Psoas muscle (tissue), 8 donors: ENCODE measurements around the gene NT5C2. TPM values are rescaled to one million over a fixed set of nuclear protein-coding genes. Genes with fewer than 3 reads are reported as not detected.

Source experiments
- ATAC-seq, 4 donors: fragments of 200-7000 bp; cut with Tn5 transposase; one replicate each; pipeline ENCODE4 v1.9.1; 2020; ENCODE audit warnings: moderate library complexity in 3 of 4, mild to moderate bottlenecking in 2 of 4
- DNase-seq, 2 donors: peaks; one replicate each; pipeline ENCODE4 v3.0.0-alpha.2; 2020
- H3K27ac ChIP-seq: fragments of 200-600 bp; one replicate; pipeline ENCODE4 v1.8.0; 2022
- H3K27me3 ChIP-seq, 3 donors: fragments of 200-600 bp in 1 of 3; one replicate each; pipeline versions ENCODE4 v1.6.1 to v1.8.0; 2013 to 2022; ENCODE audit warnings: low read length in 2 of 3, mild to moderate bottlenecking in 2 of 3, moderate library complexity in 1 of 3; ENCODE audit not compliant: insufficient read depth in 3 of 3
- H3K36me3 ChIP-seq, 2 donors: fragments of 200-600 bp in 1 of 2; one replicate each; pipeline versions ENCODE4 v1.6.1 to v1.8.0; 2013 to 2022; ENCODE audit warnings: low read depth in 1 of 2, mild to moderate bottlenecking in 1 of 2, moderate library complexity in 1 of 2; ENCODE audit not compliant: insufficient read depth in 1 of 2
- H3K4me1 ChIP-seq: fragments of 200-600 bp; one replicate; pipeline ENCODE4 v1.8.0; 2022
- H3K4me3 ChIP-seq: fragments of 200-600 bp; one replicate; pipeline ENCODE4 v1.8.0; 2022; ENCODE audit warnings: mild to moderate bottlenecking
- H3K9me3 ChIP-seq: fragments of 200-600 bp; one replicate; pipeline ENCODE4 v1.8.0; 2022
- CTCF ChIP-seq: fragments of 200-600 bp; IDR thresholded peaks from one replicate; pipeline ENCODE4 v1.8.0; 2022; ENCODE audit warnings: antibody characterized with exemption
- WGBS, 3 donors: extraction: QIAGEN DNeasy Blood & Tissue Kit; methylation state at CpG; one replicate each; pipeline versions ENCODE4 v1.1.6 to v1.1.7; 2013; 5-methylcytosine and 5-hydroxymethylcytosine counted together
- intact Hi-C, 2 donors: fragments of 100-400 bp; cut with DNase I; formaldehyde crosslinking; loops; one replicate each; pipeline versions ENCODE4 v1.11.0 to v1.14.2; 2022
- polyA plus RNA-seq, 3 donors: library from polyadenylated mRNA; stranded (reverse); fragments of 200-250 nt; gene quantifications; one replicate each; pipeline ENCODE4 v1.2.3, GENCODE V29; 2013
- total RNA-seq, 4 donors: library from RNA; stranded (reverse); fragmentation: NEBNext Ultra II Directional in 2 of 4; extraction: Animal tissue kit (Norgen Biotek cat#: 25700) in 2 of 4; gene quantifications; one replicate each; pipeline versions ENCODE4 v1.2.1 to v1.2.4, GENCODE V29; 2021 to 2023
- donor health status: healthy with polysubstance abuse.
- donor health status: DM: no; HTN: no; CAD: no; lungs with moderate emphysema.
- donor health status: Bipolar disorder and iron deficiency.
- donor health status: healthy.
- donor health status: DM: yes; HTN: yes; CAD: no.
- donor health status: DM: no; HTN: no; CAD: no.
- donor health status: DM: no; HTN: no; CAD: no.
- donor health status: DM: yes; HTN: yes; CAD: no.

NT5C2 gene
- total and polyA plus RNA-seq, 7 donors = 17.8 to 94.6 (median 64.5) TPM

- WGBS, 3 donors = 87 to 89% (median 89%) methylated on average over 1 of the region's 1 CpG
- ATAC-seq = no peak
Observed at GRCh38 chr10:103127241-103127640, 65.8 kb downstream of the NT5C2 start.

DNA sequence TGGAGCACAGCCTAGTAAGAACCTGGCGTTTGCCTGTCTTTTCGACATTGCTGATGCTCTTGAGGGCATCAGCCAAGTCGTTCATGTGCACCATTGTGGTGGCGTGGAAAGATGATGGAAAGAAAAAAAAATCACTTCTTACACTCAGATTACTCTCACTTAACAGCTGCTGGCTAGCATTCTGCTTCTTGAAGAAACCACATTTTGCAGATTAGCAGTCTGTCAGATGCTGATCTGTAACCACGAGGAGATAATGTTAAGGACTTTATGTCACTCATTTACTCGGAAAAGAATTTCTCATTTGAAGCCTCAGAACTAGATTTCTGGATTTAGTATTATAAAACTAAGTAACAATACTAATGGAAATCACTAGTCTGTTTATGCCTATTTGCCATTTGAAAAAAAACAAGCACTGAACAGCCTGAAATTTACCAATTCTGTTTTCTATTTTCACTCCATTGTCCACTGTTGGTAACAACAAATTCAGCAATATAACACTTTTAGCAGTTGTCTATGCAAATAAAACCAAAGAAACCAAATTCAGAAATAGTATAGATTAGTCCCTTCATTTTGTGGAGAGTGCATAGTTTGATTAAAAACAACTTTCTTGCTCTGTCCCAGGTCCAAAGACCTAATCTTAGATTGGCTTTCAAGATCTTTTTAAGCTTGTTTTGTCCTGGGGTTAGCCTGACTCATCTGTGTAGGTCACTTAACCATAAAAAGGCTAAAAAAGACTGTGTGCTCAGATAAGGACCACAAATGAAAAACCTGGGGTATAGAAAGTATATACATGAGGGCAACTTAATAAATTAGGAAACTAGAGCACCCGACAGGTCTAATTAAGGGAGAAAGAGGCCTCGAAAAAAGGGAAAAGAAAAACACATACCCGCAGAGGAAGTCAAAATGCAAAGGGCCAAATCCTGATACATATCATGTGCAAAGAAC lies 67.5 kb downstream of the NT5C2 start:
- peak overlapping the region; percentile 68 for H3K27ac ChIP-seq
- no peak for DNase-seq

More at GRCh38 chr10:103127241-103127640, 65.8 kb downstream of the NT5C2 start:
- Histone ChIP-seq H3K27me3 (no peaks in the 10 kb centered on the region), H3K36me3 (peaks cover 0 to 29% of the 10 kb centered on the region in 2 donors), H3K9me3 (no peaks in the 10 kb centered on the region), H3K4me1 (peaks cover 53% of the 10 kb centered on the region), H3K27ac (peak overlapping the region; percentile 68), H3K4me3 (no peak overlapping the region)
- no peak for DNase-seq
- no peak for TF ChIP-seq CTCF
- intact Hi-C loops = no loop called here

DNA sequence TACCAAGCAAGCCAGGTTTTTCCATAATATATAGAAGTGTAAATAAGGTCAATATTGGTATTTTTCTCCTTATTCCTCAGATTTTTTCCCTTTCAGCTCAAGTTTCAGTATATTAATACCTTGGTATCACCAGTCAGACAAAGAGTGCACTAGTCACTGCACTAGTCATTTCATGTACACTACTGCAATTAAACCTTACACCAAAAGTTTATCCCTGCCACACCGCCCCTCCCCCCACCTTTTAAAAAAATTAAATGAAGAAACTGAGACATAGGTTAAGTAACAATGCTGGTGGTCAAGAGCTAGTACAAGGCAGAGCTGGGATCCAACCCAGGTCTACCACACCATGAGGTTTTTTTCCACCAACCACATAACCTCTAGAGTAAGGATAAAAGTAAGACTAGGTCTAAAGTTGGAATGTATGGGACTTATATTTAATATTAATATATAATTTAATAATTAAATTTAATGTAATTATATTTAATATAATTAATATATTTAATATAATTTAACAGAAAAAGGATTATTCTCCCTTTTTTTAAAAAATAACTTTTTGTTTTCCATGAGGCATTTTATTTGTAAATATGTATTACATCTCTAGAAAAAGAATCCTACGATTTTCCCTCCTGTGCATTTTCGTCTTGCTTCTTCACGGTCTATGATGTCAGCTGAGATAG lies 68.5 kb downstream of the NT5C2 start:
- H3K27me3 ChIP-seq = no peaks in the 10 kb centered on the region
- intact Hi-C loops = no loop called here
- H3K4me3 ChIP-seq = no peak overlapping the region
- DNase-seq (no peak), ATAC-seq (peak in 1 of 4 donors; percentile 27)
- WGBS, 3 donors = 71 to 88% (median 81%) methylated on average over 4 of the region's 4 CpGs
- H3K36me3 ChIP-seq = peaks cover 0 to 12% of the 10 kb centered on the region in 2 donors
- H3K27ac ChIP-seq = peak overlapping the region; percentile 68
- H3K9me3 ChIP-seq = no peaks in the 10 kb centered on the region
- no peak for TF ChIP-seq CTCF
- H3K4me1 ChIP-seq = peaks cover 78% of the 10 kb centered on the region

More for the DNA sequence above, 67.5 kb downstream of the NT5C2 start:
- no peak for ATAC-seq
- Histone ChIP-seq H3K4me1 (peaks cover 67% of the 10 kb centered on the region), H3K27me3 (no peaks in the 10 kb centered on the region), H3K36me3 (peaks cover 0 to 12% of the 10 kb centered on the region in 2 donors), H3K4me3 (no peak overlapping the region), H3K9me3 (no peaks in the 10 kb centered on the region)
- intact Hi-C loops = no loop called here
- TF ChIP-seq CTCF = no peak
- WGBS, 3 donors = 50 to 57% (median 51%) methylated on average over 9 of the region's 9 CpGs

DNA sequence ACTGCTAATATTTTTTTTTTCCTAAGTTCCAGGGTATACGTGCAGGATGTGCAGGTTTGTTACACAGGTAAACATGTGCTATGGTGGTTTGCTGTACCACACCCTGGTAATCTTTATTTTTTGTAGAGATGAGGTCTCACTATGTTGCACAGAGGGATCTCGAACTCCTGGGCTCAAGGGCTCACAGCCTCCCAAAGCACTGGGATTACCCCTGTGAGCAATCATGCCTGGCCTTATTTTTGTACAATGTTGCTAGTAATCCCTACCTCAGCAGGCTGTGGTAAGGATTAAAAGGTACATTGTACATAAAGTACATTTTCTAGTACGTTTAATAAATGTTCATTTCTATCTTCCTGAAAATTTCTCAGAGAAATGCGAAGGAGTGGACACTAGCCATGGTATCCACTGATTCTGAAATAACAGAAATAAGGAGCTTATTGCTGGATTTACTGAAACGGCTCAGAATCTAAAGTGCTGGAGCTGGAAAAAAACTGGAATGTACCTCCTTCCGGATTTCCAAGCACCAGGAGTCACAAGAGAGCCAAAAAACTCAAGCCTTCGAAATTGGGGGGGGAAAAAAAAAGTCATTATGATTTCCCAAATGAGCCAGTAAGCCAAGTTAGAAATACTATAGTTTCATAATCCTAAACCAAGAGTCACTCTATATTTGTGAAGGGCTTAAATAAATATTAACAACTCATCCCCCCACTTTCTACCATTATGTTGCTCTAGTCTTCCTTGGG lies 69.6 kb downstream of the NT5C2 start:
- no peaks in the 10 kb centered on the region for H3K9me3 ChIP-seq
- intact Hi-C loops = no loop called here
- 42 to 57% (median 48%) methylated on average over 7 of the region's 7 CpGs for WGBS, 3 donors
- DNase-seq (no peak), ATAC-seq (peak in 1 of 4 donors; percentile 4)
- peaks cover 0 to 12% of the 10 kb centered on the region in 2 donors for H3K36me3 ChIP-seq
- peaks cover 89% of the 10 kb centered on the region for H3K4me1 ChIP-seq
- peak overlapping the region; percentile 68 for H3K27ac ChIP-seq
- no peak for TF ChIP-seq CTCF
- no peaks in the 10 kb centered on the region for H3K27me3 ChIP-seq
- no peak overlapping the region for H3K4me3 ChIP-seq
